Breast epithelium (tissue), 3 donors: ENCODE measurements around the gene LRRC51.

Experiments
- CTCF ChIP-seq, 3 donors: fragments of 450-650 bp; IDR thresholded peaks; one replicate each; pipeline ENCODE4 v1.5.1; 2016 to 2017; ENCODE audit warnings: antibody characterized with exemption in 3 of 3, mild to moderate bottlenecking in 3 of 3, moderate library complexity in 3 of 3
- POLR2A ChIP-seq: fragments of 450-650 bp; IDR thresholded peaks from one replicate; pipeline ENCODE4 v1.6.1; 2016; ENCODE audit warnings: antibody characterized with exemption, mild to moderate bottlenecking, moderate library complexity
- POLR2AphosphoS5 ChIP-seq, 3 donors: sonication (generic); formaldehyde crosslinking; IDR thresholded peaks; one replicate each; pipeline ENCODE4 v1.6.1; 2017; ENCODE audit warnings: antibody characterized with exemption in 3 of 3

- TF ChIP-seq CTCF (IDR thresholded peaks at IDR 0.05) (no peak), POLR2A (no peak), POLR2AphosphoS5 (IDR thresholded peaks at IDR 0.05) (no peak)
These were observed 40.3 kb downstream of the LRRC51 start for GRCh38 chr11:72120930-72121329.
